ENCODE measurements around the gene MRNIP. TPM values are rescaled to one million over a fixed set of nuclear protein-coding genes. Genes with fewer than 3 reads are reported as not detected.

The MRNIP gene
- total RNA-seq, 1 experiment from 2014 or later = 37.8 TPM

DNA sequence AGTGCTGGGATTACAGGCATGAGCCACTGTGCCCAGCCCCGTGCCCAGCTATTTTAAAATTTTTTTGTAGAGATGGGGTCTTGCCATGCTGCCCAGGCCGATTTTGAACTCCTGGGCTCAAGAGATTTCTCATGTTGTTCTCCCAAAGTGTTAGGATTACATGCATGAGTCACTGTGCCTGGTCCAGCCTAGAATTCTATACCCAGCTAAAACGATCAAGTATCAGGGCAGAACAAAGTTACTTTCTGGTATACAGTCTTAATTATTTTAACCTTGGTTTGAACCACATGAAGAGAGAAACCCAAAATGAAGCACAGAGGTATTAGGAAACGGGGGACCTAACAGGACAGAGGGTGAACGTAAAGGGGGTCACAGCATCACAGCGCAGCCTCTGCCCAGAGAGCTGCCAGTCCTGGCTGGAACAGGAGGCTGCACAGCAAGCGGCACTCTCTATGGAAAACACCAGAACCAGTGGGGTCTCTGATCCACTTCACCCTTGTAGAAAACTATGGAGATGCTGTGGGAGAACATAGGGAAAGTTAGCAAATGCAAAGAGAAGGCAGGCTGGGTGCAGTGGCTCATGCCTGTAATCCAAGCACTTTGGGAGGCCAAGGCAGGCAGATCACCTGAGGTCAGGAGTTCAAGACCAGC is 27.7 kb downstream of the MRNIP start:
- TF ChIP-seq, protein P1, sequence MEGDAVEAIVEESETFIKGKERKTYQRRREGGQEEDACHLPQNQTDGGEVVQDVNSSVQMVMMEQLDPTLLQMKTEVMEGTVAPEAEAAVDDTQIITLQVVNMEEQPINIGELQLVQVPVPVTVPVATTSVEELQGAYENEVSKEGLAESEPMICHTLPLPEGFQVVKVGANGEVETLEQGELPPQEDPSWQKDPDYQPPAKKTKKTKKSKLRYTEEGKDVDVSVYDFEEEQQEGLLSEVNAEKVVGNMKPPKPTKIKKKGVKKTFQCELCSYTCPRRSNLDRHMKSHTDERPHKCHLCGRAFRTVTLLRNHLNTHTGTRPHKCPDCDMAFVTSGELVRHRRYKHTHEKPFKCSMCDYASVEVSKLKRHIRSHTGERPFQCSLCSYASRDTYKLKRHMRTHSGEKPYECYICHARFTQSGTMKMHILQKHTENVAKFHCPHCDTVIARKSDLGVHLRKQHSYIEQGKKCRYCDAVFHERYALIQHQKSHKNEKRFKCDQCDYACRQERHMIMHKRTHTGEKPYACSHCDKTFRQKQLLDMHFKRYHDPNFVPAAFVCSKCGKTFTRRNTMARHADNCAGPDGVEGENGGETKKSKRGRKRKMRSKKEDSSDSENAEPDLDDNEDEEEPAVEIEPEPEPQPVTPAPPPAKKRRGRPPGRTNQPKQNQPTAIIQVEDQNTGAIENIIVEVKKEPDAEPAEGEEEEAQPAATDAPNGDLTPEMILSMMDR (IDR thresholded peaks at IDR 0.05; ENCODE audit: insufficient read depth in 1 of 2, low read depth in 1 of 2, low read length in 1 of 2, severe bottlenecking in 1 of 2, unreplicated experiment in 1 of 2) = no peak
- Histone ChIP-seq H3K27me3 (replicated peaks; ENCODE audit: control insufficient read depth, insufficient read depth, low read length) (no peaks in the 10 kb centered on the region), H3K4me3 (ENCODE audit: low read depth, low read length) (no peak overlapping the region), H3K9me3 (no peaks in the 10 kb centered on the region), H3K4me1 (no peaks in the 10 kb centered on the region; the same call in 1 of the 2 replicates), H3K36me3 (ENCODE audit: control insufficient read depth, insufficient read depth, low read length) (peaks cover 11% of the 10 kb centered on the region)
- CTCF ChIA-PET = no interaction called here
- intact Hi-C loops (cut with micrococcal nuclease; ENCODE audit: unreplicated experiment) = no loop called here
- POLR2A ChIA-PET = no interaction called here
- Mint-ChIP-seq H3K4me3 (ENCODE audit: unreplicated experiment) (no peak overlapping the region), H3K4me1 (ENCODE audit: low read depth, unreplicated experiment) (no peaks in the 10 kb centered on the region), H3K27ac (ENCODE audit: unreplicated experiment) (no peak overlapping the region), H3K36me3 (ENCODE audit: insufficient read depth, unreplicated experiment) (peaks cover 96% of the 10 kb centered on the region), H3K27me3 (ENCODE audit: insufficient read depth, unreplicated experiment) (no peaks in the 10 kb centered on the region), H3K9me3 (ENCODE audit: unreplicated experiment) (no peaks in the 10 kb centered on the region)
- BruUV-seq (replicated peaks) = no TSS peak
- DNase-seq = no peak

DNA sequence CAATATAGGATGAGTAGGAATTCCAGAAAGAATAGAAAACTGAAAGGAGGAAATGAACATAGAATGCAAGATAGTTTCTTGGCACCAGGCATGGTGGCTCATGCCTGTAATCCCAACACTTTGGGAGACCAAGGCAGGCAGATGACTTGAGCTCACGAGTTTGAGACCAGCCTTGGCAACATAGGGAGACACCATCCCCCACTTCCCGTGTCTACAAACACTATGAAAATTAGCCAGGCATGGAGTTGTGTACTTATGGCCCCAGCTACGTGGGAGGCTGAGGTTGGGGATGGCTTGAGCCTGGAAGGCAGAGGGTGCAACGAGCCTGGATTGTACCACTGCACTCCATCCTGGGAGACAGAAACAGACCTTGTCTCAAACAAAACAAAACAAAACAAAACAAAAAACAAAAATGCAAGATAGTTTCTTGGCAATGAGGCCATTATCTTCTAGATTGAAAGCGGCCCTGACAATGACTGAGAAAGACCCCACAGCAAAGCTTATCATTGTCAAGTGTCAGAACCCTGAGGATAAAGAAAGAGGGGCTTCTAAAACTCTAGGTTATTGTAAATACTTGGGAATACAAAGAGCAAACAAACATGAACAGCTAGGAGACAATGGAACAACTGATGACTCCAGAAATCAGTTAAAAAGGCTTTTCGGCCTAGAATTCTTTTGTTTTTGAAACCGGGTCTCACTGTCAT is 28.7 kb downstream of the MRNIP start:
- H3K9me3 ChIP-seq = no peaks in the 10 kb centered on the region
- no peak for DNase-seq
- peaks cover 14% of the 10 kb centered on the region for H3K36me3 ChIP-seq (ENCODE audit: control insufficient read depth, insufficient read depth, low read length)
- H3K9me3 Mint-ChIP-seq (ENCODE audit: unreplicated experiment) = no peaks in the 10 kb centered on the region
- POLR2A ChIA-PET = no interaction called here
- H3K4me3 ChIP-seq (ENCODE audit: low read depth, low read length) = no peak overlapping the region
- H3K27me3 ChIP-seq (replicated peaks; ENCODE audit: control insufficient read depth, insufficient read depth, low read length) = no peaks in the 10 kb centered on the region
- CTCF ChIA-PET = no interaction called here
- peaks cover 96% of the 10 kb centered on the region for H3K36me3 Mint-ChIP-seq (ENCODE audit: insufficient read depth, unreplicated experiment)
- H3K27me3 Mint-ChIP-seq (ENCODE audit: insufficient read depth, unreplicated experiment) = no peaks in the 10 kb centered on the region
- peaks cover 2% of the 10 kb centered on the region for H3K4me1 Mint-ChIP-seq (ENCODE audit: low read depth, unreplicated experiment)
- H3K27ac Mint-ChIP-seq (ENCODE audit: unreplicated experiment) = no peak overlapping the region
- intact Hi-C loops (cut with micrococcal nuclease; ENCODE audit: unreplicated experiment) = no loop called here
- BruUV-seq (replicated peaks) = no TSS peak
- TF ChIP-seq, protein P1 (IDR thresholded peaks at IDR 0.05; ENCODE audit: insufficient read depth in 1 of 2, low read depth in 1 of 2, low read length in 1 of 2, severe bottlenecking in 1 of 2, unreplicated experiment in 1 of 2) = no peak
- no peak overlapping the region for H3K4me3 Mint-ChIP-seq (ENCODE audit: unreplicated experiment)
- peaks cover 9% of the 10 kb centered on the region for H3K4me1 ChIP-seq

DNA sequence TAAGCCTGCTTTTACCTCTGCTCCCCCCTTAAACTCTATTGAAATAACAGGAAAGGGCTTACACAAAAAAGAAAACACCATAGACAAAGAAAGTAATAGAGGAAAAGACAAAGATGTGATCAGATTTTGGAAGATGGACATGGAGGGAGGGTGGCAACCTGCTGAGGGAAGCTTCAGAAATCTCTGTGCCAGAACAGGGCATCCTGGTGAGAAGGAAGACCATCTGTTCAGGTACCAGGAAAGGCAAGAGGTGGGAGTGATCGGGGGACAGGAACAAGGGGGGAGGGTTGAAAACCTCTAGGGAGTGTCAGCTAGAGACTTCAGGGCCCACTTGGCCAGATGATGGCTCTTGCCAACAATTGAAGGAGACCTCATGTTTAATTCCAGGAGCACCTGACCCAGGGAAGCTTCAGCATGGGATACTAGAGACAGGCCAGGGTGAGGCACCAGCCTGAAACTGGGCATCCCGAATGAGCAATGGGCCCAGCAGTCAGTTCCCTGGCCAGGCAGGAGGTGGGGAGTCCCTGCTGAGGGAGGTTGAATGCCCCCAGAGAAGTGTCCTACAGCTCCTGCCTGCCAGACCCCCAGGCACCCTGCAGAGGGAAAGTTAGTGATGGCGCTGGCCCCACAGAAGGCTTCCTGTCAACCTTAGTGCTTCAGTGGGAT is 29.7 kb downstream of the MRNIP start:
- H3K4me3 ChIP-seq (ENCODE audit: low read depth, low read length) = no peak overlapping the region
- intact Hi-C loops (cut with micrococcal nuclease; ENCODE audit: unreplicated experiment) = no loop called here
- no peaks in the 10 kb centered on the region for H3K27me3 ChIP-seq (replicated peaks; ENCODE audit: control insufficient read depth, insufficient read depth, low read length)
- H3K9me3 Mint-ChIP-seq (ENCODE audit: unreplicated experiment) = no peaks in the 10 kb centered on the region
- H3K27ac Mint-ChIP-seq (ENCODE audit: unreplicated experiment) = no peak overlapping the region
- no peak overlapping the region for H3K4me3 Mint-ChIP-seq (ENCODE audit: unreplicated experiment)
- no peaks in the 10 kb centered on the region for H3K9me3 ChIP-seq
- H3K4me1 Mint-ChIP-seq (ENCODE audit: low read depth, unreplicated experiment) = peaks cover 7% of the 10 kb centered on the region
- peaks cover 19% of the 10 kb centered on the region for H3K4me1 ChIP-seq
- no peaks in the 10 kb centered on the region for H3K27me3 Mint-ChIP-seq (ENCODE audit: insufficient read depth, unreplicated experiment)
- BruUV-seq (replicated peaks) = no TSS peak
- no peak for DNase-seq
- peaks cover 100% of the 10 kb centered on the region for H3K36me3 Mint-ChIP-seq (ENCODE audit: insufficient read depth, unreplicated experiment)
- ChIA-PET POLR2A (no interaction called here), CTCF (no interaction called here)
- H3K36me3 ChIP-seq (ENCODE audit: control insufficient read depth, insufficient read depth, low read length) = peaks cover 19% of the 10 kb centered on the region
- TF ChIP-seq, protein P1 (IDR thresholded peaks at IDR 0.05; ENCODE audit: insufficient read depth in 1 of 2, low read depth in 1 of 2, low read length in 1 of 2, severe bottlenecking in 1 of 2, unreplicated experiment in 1 of 2) = no peak

Measured in Caco-2 (cell line).